OCI-LY7 (cell line): ENCODE measurements around the gene RUNX1.

Source experiments
- CTCF ChIP-seq: fragments of 200-600 bp; sonication (generic); conservative IDR thresholded peaks from 2 replicates; pipeline ENCODE4 v1.5.1; 2014; ENCODE audit warnings: mild to moderate bottlenecking, antibody characterized with exemption, low read length, moderate library complexity, mixed read lengths
- EZH2phosphoT487 ChIP-seq: fragments of 200-600 bp; sonication (generic); IDR thresholded peaks from 2 replicates; pipeline ENCODE4 v1.6.1; 2018; ENCODE audit warnings: low read depth, borderline replicate concordance, mild to moderate bottlenecking, mixed run types, antibody characterized with exemption, low read length, moderate library complexity, mixed read lengths

GRCh38 chr21:34821717-34822116, 227.4 kb downstream of the RUNX1 start:
- TF ChIP-seq CTCF (no peak), EZH2phosphoT487 (no peak)
